Left ventricle myocardium inferior (tissue), 1 donor: Measurements from ENCODE around the gene EFNA1. TPM values are rescaled to one million over a fixed set of nuclear protein-coding genes. Genes with fewer than 3 reads are reported as not detected.

Experiments used
- DNase-seq: peaks from one replicate; pipeline ENCODE4 v3.0.0-alpha.2; 2020
- H3K27ac ChIP-seq: fragments of 200-600 bp; replicated peaks from 2 replicates; pipeline ENCODE4 v1.8.0; 2021
- H3K27me3 ChIP-seq: fragments of 200-600 bp; 2 replicates; pipeline ENCODE4 v1.8.0; 2021; ENCODE audit warnings: low read depth
- H3K36me3 ChIP-seq: fragments of 200-600 bp; 2 replicates; pipeline ENCODE4 v1.8.0; 2021
- H3K4me1 ChIP-seq: fragments of 200-600 bp; 2 replicates; pipeline ENCODE4 v1.8.0; 2021
- H3K4me3 ChIP-seq: fragments of 200-600 bp; 2 replicates; pipeline ENCODE4 v1.8.0; 2021; ENCODE audit warnings: mild to moderate bottlenecking, moderate library complexity
- H3K9me3 ChIP-seq: fragments of 200-600 bp; replicated peaks from 2 replicates; pipeline ENCODE4 v1.8.0; 2021
- intact Hi-C: fragments of 100-400 bp; cut with micrococcal nuclease; formaldehyde crosslinking; loops from one replicate; pipeline ENCODE4 v1.11.0; 2022
- total RNA-seq: library from RNA; stranded (reverse); fragmentation: NEBNext Ultra II Directional; extraction: Animal tissue kit (Norgen Biotek cat#: 25700); gene quantifications from one replicate; pipeline ENCODE4 v1.2.1, GENCODE V29; 2021
- TF ChIP-seq, protein P1 (sequence below): fragments of 200-600 bp; IDR thresholded peaks from 2 replicates; pipeline ENCODE4 v1.8.0; 2021; ENCODE audit warnings: antibody characterized with exemption, mild to moderate bottlenecking, borderline replicate concordance
- donor health status: DM: no; HTN: yes; CAD: no; lungs with severe emphysema.

Gene EFNA1
- total RNA-seq, 1 donor from 2014 or later = 42.9 TPM

DNA sequence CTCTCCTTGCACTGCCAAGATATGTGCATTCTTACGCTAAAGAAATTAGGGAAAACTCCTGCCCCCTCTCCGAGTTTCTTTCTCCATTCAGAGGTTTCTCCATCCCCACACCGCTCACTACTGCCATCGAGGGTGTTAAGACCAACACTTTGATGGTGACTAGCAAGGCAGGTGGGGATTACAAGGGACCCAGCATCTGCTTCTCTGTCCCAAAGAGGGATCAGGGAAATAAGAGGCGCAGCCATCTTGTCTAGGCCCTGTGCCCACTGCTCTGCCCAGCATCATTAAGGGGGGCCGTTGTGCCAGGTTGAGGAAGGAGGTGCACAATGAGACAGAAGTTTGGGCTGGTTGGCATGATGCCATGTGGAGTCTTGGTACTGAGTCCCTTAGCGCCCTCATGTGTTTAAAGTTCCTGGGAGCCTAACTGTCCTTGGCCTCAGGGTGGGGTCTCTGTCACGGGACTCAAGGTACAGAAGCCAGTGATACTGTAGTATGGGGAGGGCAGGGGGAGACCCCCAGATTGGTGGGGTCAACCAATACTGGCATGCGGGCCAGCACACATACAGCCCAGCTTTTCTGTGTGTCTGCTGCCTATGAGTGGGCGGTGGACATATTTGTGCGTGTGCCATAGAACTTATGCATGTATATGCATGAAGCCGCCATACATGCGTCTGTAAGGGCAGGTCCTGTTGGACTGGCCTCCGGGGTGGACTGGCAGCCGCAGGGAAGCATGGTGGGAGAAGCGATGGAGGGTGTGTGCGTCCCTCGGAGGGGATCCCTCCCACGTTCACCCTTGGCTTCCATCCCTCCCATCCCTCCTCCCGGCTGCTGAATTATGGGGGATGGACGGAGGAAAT is 43.6 kb upstream of the EFNA1 start:
- Histone ChIP-seq H3K4me1 (peaks cover 74% of the 10 kb centered on the region), H3K36me3 (no peaks in the 10 kb centered on the region), H3K4me3 (peak overlapping the region; percentile 93), H3K27me3 (peaks cover 55% of the 10 kb centered on the region), H3K27ac (peak overlapping the region; percentile 99), H3K9me3 (no peaks in the 10 kb centered on the region)
- TF ChIP-seq, protein P1, sequence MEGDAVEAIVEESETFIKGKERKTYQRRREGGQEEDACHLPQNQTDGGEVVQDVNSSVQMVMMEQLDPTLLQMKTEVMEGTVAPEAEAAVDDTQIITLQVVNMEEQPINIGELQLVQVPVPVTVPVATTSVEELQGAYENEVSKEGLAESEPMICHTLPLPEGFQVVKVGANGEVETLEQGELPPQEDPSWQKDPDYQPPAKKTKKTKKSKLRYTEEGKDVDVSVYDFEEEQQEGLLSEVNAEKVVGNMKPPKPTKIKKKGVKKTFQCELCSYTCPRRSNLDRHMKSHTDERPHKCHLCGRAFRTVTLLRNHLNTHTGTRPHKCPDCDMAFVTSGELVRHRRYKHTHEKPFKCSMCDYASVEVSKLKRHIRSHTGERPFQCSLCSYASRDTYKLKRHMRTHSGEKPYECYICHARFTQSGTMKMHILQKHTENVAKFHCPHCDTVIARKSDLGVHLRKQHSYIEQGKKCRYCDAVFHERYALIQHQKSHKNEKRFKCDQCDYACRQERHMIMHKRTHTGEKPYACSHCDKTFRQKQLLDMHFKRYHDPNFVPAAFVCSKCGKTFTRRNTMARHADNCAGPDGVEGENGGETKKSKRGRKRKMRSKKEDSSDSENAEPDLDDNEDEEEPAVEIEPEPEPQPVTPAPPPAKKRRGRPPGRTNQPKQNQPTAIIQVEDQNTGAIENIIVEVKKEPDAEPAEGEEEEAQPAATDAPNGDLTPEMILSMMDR = no peak
- intact Hi-C loops = no loop called here
- no peak for DNase-seq

DNA sequence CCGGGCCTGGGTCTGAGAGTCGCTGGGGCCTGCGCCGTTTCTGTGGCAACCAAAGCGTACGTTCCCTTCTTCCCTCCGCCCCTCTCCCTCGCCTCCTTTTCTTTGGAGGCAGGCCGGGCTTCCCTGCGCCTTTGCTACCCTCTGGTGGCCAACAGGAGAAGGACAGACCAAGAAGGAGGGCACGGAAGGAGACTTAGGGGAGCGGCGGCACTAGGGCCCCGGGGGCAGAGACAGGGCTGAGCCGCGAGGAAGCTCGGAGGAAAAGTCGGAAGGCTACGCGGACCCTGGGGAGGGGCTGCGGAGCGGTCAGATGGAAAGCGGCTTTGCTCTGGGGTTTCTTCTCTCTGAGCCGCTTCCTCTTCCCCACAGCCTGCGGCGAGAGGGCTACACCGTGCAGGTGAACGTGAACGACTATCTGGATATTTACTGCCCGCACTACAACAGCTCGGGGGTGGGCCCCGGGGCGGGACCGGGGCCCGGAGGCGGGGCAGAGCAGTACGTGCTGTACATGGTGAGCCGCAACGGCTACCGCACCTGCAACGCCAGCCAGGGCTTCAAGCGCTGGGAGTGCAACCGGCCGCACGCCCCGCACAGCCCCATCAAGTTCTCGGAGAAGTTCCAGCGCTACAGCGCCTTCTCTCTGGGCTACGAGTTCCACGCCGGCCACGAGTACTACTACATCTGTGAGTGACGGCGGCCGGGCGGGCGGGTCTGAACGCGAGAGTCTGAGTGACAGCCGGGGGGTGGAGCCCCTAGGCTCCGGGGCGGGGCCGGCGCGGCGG is 42.8 kb upstream of the EFNA1 start:
- H3K27me3 ChIP-seq = peaks cover 47% of the 10 kb centered on the region
- H3K27ac ChIP-seq = peak overlapping the region; percentile 99
- TF ChIP-seq, protein P1 = peak; percentile 96
- H3K36me3 ChIP-seq = no peaks in the 10 kb centered on the region
- H3K4me3 ChIP-seq = peak overlapping the region; percentile 93
- H3K4me1 ChIP-seq = peaks cover 66% of the 10 kb centered on the region
- no peaks in the 10 kb centered on the region for H3K9me3 ChIP-seq
- intact Hi-C loops = no loop called here
- peak; percentile 93 for DNase-seq

DNA sequence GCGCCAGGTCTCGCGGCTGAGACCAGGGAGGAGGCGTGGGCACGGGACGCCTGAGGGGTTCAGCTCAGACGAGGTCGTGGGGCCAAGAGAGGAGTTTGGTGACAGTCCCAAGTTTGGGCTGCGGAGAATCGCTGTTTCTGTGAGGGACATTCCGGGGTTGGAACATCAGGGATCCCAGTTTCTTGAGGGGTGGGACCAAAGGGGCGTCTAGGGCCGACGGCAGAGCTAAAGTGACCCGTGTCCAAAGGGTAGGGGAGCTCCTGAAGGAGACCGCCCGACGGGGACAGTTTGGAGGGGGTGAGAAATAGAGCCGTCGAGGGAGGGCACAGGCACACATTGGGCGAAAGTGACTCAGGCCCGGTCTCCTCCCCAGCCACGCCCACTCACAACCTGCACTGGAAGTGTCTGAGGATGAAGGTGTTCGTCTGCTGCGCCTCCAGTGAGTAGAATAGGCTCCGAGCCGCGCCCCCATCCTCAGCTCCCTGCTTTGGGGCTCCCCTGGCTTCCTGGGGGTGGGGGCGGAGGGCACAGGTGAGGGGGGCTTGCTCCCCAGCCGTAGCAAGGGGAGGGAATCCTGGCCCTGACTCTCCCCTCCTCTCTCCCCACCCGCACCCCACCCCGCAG is 42.1 kb upstream of the EFNA1 start:
- intact Hi-C loops = no loop called here
- no peak for DNase-seq
- H3K9me3 ChIP-seq = no peaks in the 10 kb centered on the region
- H3K4me3 ChIP-seq = peak overlapping the region; percentile 93
- H3K36me3 ChIP-seq = no peaks in the 10 kb centered on the region
- H3K27ac ChIP-seq = peak overlapping the region; percentile 99
- TF ChIP-seq, protein P1 = no peak
- H3K4me1 ChIP-seq = peaks cover 59% of the 10 kb centered on the region
- H3K27me3 ChIP-seq = peaks cover 40% of the 10 kb centered on the region

DNA sequence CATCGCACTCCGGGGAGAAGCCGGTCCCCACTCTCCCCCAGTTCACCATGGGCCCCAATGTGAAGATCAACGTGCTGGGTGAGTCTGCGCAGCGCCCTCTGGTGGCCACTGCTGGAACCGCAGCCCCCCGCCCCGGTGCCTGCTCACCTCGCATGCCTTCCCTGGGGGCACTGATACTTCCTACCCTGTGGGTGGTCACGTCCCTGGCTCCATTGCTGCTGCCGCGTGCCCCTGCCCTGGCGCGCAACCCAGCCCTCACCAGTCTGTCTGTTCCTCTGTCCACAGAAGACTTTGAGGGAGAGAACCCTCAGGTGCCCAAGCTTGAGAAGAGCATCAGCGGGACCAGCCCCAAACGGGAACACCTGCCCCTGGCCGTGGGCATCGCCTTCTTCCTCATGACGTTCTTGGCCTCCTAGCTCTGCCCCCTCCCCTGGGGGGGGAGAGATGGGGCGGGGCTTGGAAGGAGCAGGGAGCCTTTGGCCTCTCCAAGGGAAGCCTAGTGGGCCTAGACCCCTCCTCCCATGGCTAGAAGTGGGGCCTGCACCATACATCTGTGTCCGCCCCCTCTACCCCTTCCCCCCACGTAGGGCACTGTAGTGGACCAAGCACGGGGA is 41.4 kb upstream of the EFNA1 start:
- Histone ChIP-seq H3K27ac (peak overlapping the region; percentile 99), H3K9me3 (no peaks in the 10 kb centered on the region), H3K4me3 (peak overlapping the region; percentile 93), H3K4me1 (peaks cover 53% of the 10 kb centered on the region), H3K27me3 (peaks cover 33% of the 10 kb centered on the region), H3K36me3 (no peaks in the 10 kb centered on the region)
- peak; percentile 67 for DNase-seq
- intact Hi-C loops = no loop called here
- TF ChIP-seq, protein P1 = peak; percentile 98

DNA sequence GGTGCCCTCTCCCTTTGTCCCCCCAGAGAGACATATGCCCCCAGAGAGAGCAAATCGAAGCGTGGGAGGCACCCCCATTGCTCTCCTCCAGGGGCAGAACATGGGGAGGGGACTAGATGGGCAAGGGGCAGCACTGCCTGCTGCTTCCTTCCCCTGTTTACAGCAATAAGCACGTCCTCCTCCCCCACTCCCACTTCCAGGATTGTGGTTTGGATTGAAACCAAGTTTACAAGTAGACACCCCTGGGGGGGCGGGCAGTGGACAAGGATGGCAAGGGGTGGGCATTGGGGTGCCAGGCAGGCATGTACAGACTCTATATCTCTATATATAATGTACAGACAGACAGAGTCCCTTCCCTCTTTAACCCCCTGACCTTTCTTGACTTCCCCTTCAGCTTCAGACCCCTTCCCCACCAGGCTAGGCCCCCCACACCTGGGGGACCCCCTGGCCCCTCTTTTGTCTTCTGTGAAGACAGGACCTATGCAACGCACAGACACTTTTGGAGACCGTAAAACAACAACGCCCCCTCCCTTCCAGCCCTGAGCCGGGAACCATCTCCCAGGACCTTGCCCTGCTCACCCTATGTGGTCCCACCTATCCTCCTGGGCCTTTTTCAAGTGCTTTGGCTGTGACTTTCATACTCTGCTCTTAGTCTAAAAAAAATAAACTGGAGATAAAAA is 40.7 kb upstream of the EFNA1 start:
- intact Hi-C loops = no loop called here
- no peak for DNase-seq
- Histone ChIP-seq H3K27me3 (peaks cover 26% of the 10 kb centered on the region), H3K27ac (no peak overlapping the region), H3K4me1 (peaks cover 52% of the 10 kb centered on the region), H3K36me3 (no peaks in the 10 kb centered on the region), H3K4me3 (no peak overlapping the region), H3K9me3 (no peaks in the 10 kb centered on the region)
- TF ChIP-seq, protein P1 = no peak
